Measurements from ENCODE around the gene HTATSF1.

HTATSF1 gene

GRCh38 chrX:136519069-136519468 lies 21.7 kb downstream of the HTATSF1 start:
- H3K4me1 ChIP-seq (ENCODE audit: control insufficient read depth in 1 of 2, insufficient read depth in 2 of 2, low read length in 2 of 2): no peaks in the 10 kb centered on the region
- H3K4me3 ChIP-seq (ENCODE audit: low read depth in 1 of 2, low read length in 2 of 2): no peak overlapping the region
- H3K27ac ChIP-seq (ENCODE audit: low read length): no peak overlapping the region
- no peaks in the 10 kb centered on the region for H3K9me3 ChIP-seq (ENCODE audit: control insufficient read depth in 1 of 2, low read length in 2 of 2)
- H3K27me3 ChIP-seq (ENCODE audit: low read depth, low read length): no peaks in the 10 kb centered on the region
- H3K36me3 ChIP-seq (ENCODE audit: control insufficient read depth in 1 of 2, insufficient read depth in 2 of 2, low read length in 2 of 2): no peaks in the 10 kb centered on the region

- no peak overlapping the region for H3K4me3 ChIP-seq (ENCODE audit: low read depth in 1 of 2, low read length in 2 of 2)
- H3K27ac ChIP-seq (ENCODE audit: low read length): no peak overlapping the region
- H3K36me3 ChIP-seq (ENCODE audit: control insufficient read depth in 1 of 2, insufficient read depth in 2 of 2, low read length in 2 of 2): no peaks in the 10 kb centered on the region
- no peaks in the 10 kb centered on the region for H3K9me3 ChIP-seq (ENCODE audit: control insufficient read depth in 1 of 2, low read length in 2 of 2)
- H3K27me3 ChIP-seq (ENCODE audit: low read depth, low read length): no peaks in the 10 kb centered on the region
- H3K4me1 ChIP-seq (ENCODE audit: control insufficient read depth in 1 of 2, insufficient read depth in 2 of 2, low read length in 2 of 2): peaks cover 3 to 4% of the 10 kb centered on the region in 2 donors
These were observed 26.4 kb downstream of the HTATSF1 start for GRCh38 chrX:136523770-136524169.

GRCh38 chrX:136525738-136526606 lies 28.6 kb downstream of the HTATSF1 start:
- peaks cover 3 to 4% of the 10 kb centered on the region in 2 donors for H3K4me1 ChIP-seq (ENCODE audit: control insufficient read depth in 1 of 2, insufficient read depth in 2 of 2, low read length in 2 of 2)
- H3K27ac ChIP-seq (ENCODE audit: low read length): no peak overlapping the region
- H3K36me3 ChIP-seq (ENCODE audit: control insufficient read depth in 1 of 2, insufficient read depth in 2 of 2, low read length in 2 of 2): no peaks in the 10 kb centered on the region
- H3K27me3 ChIP-seq (ENCODE audit: low read depth, low read length): no peaks in the 10 kb centered on the region
- no peak overlapping the region for H3K4me3 ChIP-seq (ENCODE audit: low read depth in 1 of 2, low read length in 2 of 2)
- no peaks in the 10 kb centered on the region for H3K9me3 ChIP-seq (ENCODE audit: control insufficient read depth in 1 of 2, low read length in 2 of 2)

GRCh38 chrX:136528645-136529315 lies 31.4 kb downstream of the HTATSF1 start:
- H3K9me3 ChIP-seq (ENCODE audit: control insufficient read depth in 1 of 2, low read length in 2 of 2): no peaks in the 10 kb centered on the region
- no peaks in the 10 kb centered on the region for H3K36me3 ChIP-seq (ENCODE audit: control insufficient read depth in 1 of 2, insufficient read depth in 2 of 2, low read length in 2 of 2)

GRCh38 chrX:136529795-136530194 lies 32.4 kb downstream of the HTATSF1 start:
- H3K27ac ChIP-seq (ENCODE audit: low read length): no peak overlapping the region
- no peaks in the 10 kb centered on the region for H3K36me3 ChIP-seq (ENCODE audit: control insufficient read depth in 1 of 2, insufficient read depth in 2 of 2, low read length in 2 of 2)
- peaks cover 3 to 4% of the 10 kb centered on the region in 2 donors for H3K4me1 ChIP-seq (ENCODE audit: control insufficient read depth in 1 of 2, insufficient read depth in 2 of 2, low read length in 2 of 2)
- no peak overlapping the region for H3K4me3 ChIP-seq (ENCODE audit: low read depth in 1 of 2, low read length in 2 of 2)
- no peaks in the 10 kb centered on the region for H3K27me3 ChIP-seq (ENCODE audit: low read depth, low read length)
- H3K9me3 ChIP-seq (ENCODE audit: control insufficient read depth in 1 of 2, low read length in 2 of 2): no peaks in the 10 kb centered on the region

More at GRCh38 chrX:136528645-136529315, 31.4 kb downstream of the HTATSF1 start:
- H3K4me1 ChIP-seq (ENCODE audit: control insufficient read depth in 1 of 2, insufficient read depth in 2 of 2, low read length in 2 of 2): peaks cover 3 to 4% of the 10 kb centered on the region in 2 donors
- no peak overlapping the region for H3K27ac ChIP-seq (ENCODE audit: low read length)
- no peaks in the 10 kb centered on the region for H3K27me3 ChIP-seq (ENCODE audit: low read depth, low read length)
- no peak overlapping the region for H3K4me3 ChIP-seq (ENCODE audit: low read depth in 1 of 2, low read length in 2 of 2)

GRCh38 chrX:136531951-136532350 lies 34.6 kb downstream of the HTATSF1 start, which contains the start of gene VGLL1:
Gene VGLL1 (plus strand): TSS chrX:136532215. CDS start chrX:136536021, 3,806 bp downstream.
- H3K4me3 ChIP-seq (ENCODE audit: low read depth in 1 of 2, low read length in 2 of 2): no peak within 1 kb of the TSS
- H3K27me3 ChIP-seq (ENCODE audit: low read depth, low read length): no peaks in the 10 kb centered on the region
- no peaks in the 10 kb centered on the region for H3K4me1 ChIP-seq (ENCODE audit: control insufficient read depth in 1 of 2, insufficient read depth in 2 of 2, low read length in 2 of 2)
- no peaks in the 10 kb centered on the region for H3K36me3 ChIP-seq (ENCODE audit: control insufficient read depth in 1 of 2, insufficient read depth in 2 of 2, low read length in 2 of 2)
- no peaks in the 10 kb centered on the region for H3K9me3 ChIP-seq (ENCODE audit: control insufficient read depth in 1 of 2, low read length in 2 of 2)
- H3K27ac ChIP-seq (ENCODE audit: low read length): no peak within 1 kb of the TSS

GRCh38 chrX:136534131-136534530 lies 36.7 kb downstream of the HTATSF1 start:
- H3K27ac ChIP-seq (ENCODE audit: low read length): no peak overlapping the region
- no peaks in the 10 kb centered on the region for H3K4me1 ChIP-seq (ENCODE audit: control insufficient read depth in 1 of 2, insufficient read depth in 2 of 2, low read length in 2 of 2)
- H3K36me3 ChIP-seq (ENCODE audit: control insufficient read depth in 1 of 2, insufficient read depth in 2 of 2, low read length in 2 of 2): no peaks in the 10 kb centered on the region
- no peaks in the 10 kb centered on the region for H3K27me3 ChIP-seq (ENCODE audit: low read depth, low read length)
- H3K4me3 ChIP-seq (ENCODE audit: low read depth in 1 of 2, low read length in 2 of 2): no peak overlapping the region
- no peaks in the 10 kb centered on the region for H3K9me3 ChIP-seq (ENCODE audit: control insufficient read depth in 1 of 2, low read length in 2 of 2)

GRCh38 chrX:136538811-136539210 lies 41.4 kb downstream of the HTATSF1 start:
- Histone ChIP-seq H3K4me3 (ENCODE audit: low read depth in 1 of 2, low read length in 2 of 2) (no peak overlapping the region), H3K27ac (ENCODE audit: low read length) (no peak overlapping the region), H3K27me3 (ENCODE audit: low read depth, low read length) (no peaks in the 10 kb centered on the region), H3K36me3 (ENCODE audit: control insufficient read depth in 1 of 2, insufficient read depth in 2 of 2, low read length in 2 of 2) (no peaks in the 10 kb centered on the region), H3K4me1 (ENCODE audit: control insufficient read depth in 1 of 2, insufficient read depth in 2 of 2, low read length in 2 of 2) (no peaks in the 10 kb centered on the region), H3K9me3 (ENCODE audit: control insufficient read depth in 1 of 2, low read length in 2 of 2) (no peaks in the 10 kb centered on the region)

- no peaks in the 10 kb centered on the region for H3K27me3 ChIP-seq (ENCODE audit: low read depth, low read length)
- H3K36me3 ChIP-seq (ENCODE audit: control insufficient read depth in 1 of 2, insufficient read depth in 2 of 2, low read length in 2 of 2): no peaks in the 10 kb centered on the region
- no peak overlapping the region for H3K27ac ChIP-seq (ENCODE audit: low read length)
- H3K9me3 ChIP-seq (ENCODE audit: control insufficient read depth in 1 of 2, low read length in 2 of 2): no peaks in the 10 kb centered on the region
- H3K4me1 ChIP-seq (ENCODE audit: control insufficient read depth in 1 of 2, insufficient read depth in 2 of 2, low read length in 2 of 2): no peaks in the 10 kb centered on the region
- H3K4me3 ChIP-seq (ENCODE audit: low read depth in 1 of 2, low read length in 2 of 2): no peak overlapping the region
These were observed 42.8 kb downstream of the HTATSF1 start for GRCh38 chrX:136540226-136540625.

GRCh38 chrX:136541294-136541693 lies 43.9 kb downstream of the HTATSF1 start:
- Histone ChIP-seq H3K4me3 (ENCODE audit: low read depth in 1 of 2, low read length in 2 of 2) (no peak overlapping the region), H3K27ac (ENCODE audit: low read length) (no peak overlapping the region), H3K36me3 (ENCODE audit: control insufficient read depth in 1 of 2, insufficient read depth in 2 of 2, low read length in 2 of 2) (no peaks in the 10 kb centered on the region), H3K4me1 (ENCODE audit: control insufficient read depth in 1 of 2, insufficient read depth in 2 of 2, low read length in 2 of 2) (no peaks in the 10 kb centered on the region), H3K27me3 (ENCODE audit: low read depth, low read length) (no peaks in the 10 kb centered on the region), H3K9me3 (ENCODE audit: control insufficient read depth in 1 of 2, low read length in 2 of 2) (no peaks in the 10 kb centered on the region)

- H3K4me3 ChIP-seq (ENCODE audit: low read depth in 1 of 2, low read length in 2 of 2): no peak overlapping the region
- H3K9me3 ChIP-seq (ENCODE audit: control insufficient read depth in 1 of 2, low read length in 2 of 2): no peaks in the 10 kb centered on the region
- no peaks in the 10 kb centered on the region for H3K27me3 ChIP-seq (ENCODE audit: low read depth, low read length)
- no peaks in the 10 kb centered on the region for H3K4me1 ChIP-seq (ENCODE audit: control insufficient read depth in 1 of 2, insufficient read depth in 2 of 2, low read length in 2 of 2)
- H3K36me3 ChIP-seq (ENCODE audit: control insufficient read depth in 1 of 2, insufficient read depth in 2 of 2, low read length in 2 of 2): no peaks in the 10 kb centered on the region
- H3K27ac ChIP-seq (ENCODE audit: low read length): no peak overlapping the region
These were observed 44.9 kb downstream of the HTATSF1 start for GRCh38 chrX:136542281-136542680.
